ENCODE measurements around the gene UNKL. TPM values are rescaled to one million over a fixed set of nuclear protein-coding genes. Genes with fewer than 3 reads are reported as not detected.

Gene UNKL
- total and polyA plus RNA-seq, 4 donors: 7.9 to 31.2 (median 16.9) TPM

DNA sequence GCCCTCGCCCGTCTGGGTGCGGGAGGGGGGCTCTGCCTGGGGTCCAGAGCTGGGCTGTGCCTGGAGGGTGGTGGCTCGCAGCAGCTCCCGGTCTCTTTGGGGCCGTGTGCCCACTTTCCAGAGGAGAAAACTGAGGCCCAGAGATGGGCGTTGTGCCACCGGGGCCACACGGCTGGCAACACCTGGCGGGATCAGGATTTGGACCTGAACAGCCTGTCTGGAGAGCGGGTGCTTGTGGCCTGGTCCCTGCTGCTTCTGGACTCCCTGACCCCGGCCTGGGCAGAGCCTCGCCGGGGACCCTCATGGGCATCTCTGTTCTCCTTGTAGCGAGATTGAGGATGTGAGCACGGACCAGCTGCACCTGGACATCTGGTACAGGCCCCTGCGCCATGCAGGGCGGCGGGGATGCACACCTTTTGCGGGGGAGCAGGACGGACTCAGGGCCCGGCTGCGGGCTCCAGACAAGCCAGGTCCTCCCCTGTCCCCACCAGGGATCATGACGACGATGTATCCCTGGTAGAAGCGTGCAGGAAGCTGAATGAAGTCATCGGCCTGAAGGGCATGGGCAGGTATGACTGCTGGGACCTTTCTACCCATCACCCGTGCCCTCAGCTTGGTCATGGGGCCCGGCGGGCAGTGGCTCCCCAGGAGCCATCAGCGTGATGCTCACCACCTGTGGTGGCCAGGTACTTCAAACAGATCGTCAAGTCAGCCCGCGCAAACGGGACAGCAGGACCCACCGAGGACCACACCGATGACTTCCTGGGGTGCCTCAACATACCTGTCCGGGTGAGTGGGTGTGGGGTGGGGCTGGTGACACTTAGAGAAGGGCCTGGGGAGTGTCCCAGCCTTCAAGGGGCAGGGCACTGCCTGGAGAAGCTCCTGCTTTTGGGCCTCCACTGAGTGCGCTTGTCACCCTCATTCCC is 72.7 kb downstream of the UNKL start:
- TF ChIP-seq, protein P1, sequence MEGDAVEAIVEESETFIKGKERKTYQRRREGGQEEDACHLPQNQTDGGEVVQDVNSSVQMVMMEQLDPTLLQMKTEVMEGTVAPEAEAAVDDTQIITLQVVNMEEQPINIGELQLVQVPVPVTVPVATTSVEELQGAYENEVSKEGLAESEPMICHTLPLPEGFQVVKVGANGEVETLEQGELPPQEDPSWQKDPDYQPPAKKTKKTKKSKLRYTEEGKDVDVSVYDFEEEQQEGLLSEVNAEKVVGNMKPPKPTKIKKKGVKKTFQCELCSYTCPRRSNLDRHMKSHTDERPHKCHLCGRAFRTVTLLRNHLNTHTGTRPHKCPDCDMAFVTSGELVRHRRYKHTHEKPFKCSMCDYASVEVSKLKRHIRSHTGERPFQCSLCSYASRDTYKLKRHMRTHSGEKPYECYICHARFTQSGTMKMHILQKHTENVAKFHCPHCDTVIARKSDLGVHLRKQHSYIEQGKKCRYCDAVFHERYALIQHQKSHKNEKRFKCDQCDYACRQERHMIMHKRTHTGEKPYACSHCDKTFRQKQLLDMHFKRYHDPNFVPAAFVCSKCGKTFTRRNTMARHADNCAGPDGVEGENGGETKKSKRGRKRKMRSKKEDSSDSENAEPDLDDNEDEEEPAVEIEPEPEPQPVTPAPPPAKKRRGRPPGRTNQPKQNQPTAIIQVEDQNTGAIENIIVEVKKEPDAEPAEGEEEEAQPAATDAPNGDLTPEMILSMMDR (IDR thresholded peaks at IDR 0.05; ENCODE audit: control extremely low read depth, extremely low read depth): no peak
- 88 to 89% methylated on average over 39 of the region's 39 CpGs for WGBS, 2 donors
- Histone ChIP-seq H3K27me3 (ENCODE audit: control insufficient read depth in 3 of 3, insufficient read depth in 3 of 3, low read length in 2 of 3) (peaks cover 0 to 3% (median 0%) of the 10 kb centered on the region in 3 donors), H3K9ac (ENCODE audit: insufficient read depth in 1 of 2, low read length in 2 of 2) (no peak overlapping the region), H3K4me3 (no peak overlapping the region), H3K27ac (ENCODE audit: low read depth in 1 of 2, low read length in 1 of 2) (no peak overlapping the region), H3K36me3 (ENCODE audit: control insufficient read depth in 4 of 4, insufficient read depth in 4 of 4, low read length in 4 of 4) (no peaks in the 10 kb centered on the region), H3K9me3 (ENCODE audit: control insufficient read depth in 4 of 4, insufficient read depth in 3 of 4, low read length in 3 of 4) (no peaks in the 10 kb centered on the region), H3K4me1 (ENCODE audit: control insufficient read depth in 5 of 5, insufficient read depth in 5 of 5, low read length in 5 of 5) (peaks cover 0 to 11% (median 0%) of the 10 kb centered on the region in 5 donors)
- ATAC-seq (ENCODE audit: insufficient read depth, low FRiP score) (no peak), DNase-seq (no peak)

DNA sequence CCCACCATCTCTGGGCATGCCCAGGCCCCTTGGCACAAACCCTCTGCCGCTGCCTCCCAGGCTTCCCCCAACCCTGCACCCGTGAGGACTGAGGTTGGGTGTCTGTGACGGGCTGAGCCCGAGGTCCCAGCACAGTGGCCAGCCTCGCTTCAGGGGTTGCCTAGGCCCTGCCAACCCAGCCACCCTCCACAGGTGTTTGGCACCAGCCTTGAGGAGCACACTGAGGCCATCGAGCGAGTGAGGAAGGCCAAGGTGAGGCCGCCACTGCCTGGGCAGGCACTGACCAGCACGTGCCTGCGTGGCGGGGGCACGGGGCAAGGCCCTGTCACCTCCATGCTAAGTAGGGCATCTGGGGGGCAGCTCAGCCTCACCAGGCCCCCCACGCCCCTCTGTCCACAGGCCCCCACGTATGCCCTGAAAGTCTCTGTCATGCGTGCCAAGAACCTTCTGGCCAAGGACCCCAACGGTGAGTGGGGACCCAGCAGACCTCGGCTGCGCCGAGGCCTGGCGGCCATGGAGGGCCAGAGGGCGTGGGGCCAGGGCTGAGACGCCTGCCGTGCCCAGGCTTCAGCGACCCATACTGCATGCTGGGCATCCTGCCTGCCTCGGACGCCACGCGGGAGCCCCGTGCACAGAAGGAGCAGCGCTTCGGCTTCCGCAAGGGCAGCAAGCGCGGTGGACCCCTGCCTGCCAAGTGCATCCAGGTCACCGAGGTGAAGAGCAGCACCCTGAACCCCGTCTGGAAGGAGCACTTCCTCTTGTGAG is 73.6 kb downstream of the UNKL start:
- Histone ChIP-seq H3K9ac (ENCODE audit: insufficient read depth in 1 of 2, low read length in 2 of 2) (no peak overlapping the region), H3K4me1 (ENCODE audit: control insufficient read depth in 5 of 5, insufficient read depth in 5 of 5, low read length in 5 of 5) (peaks cover 0 to 11% (median 0%) of the 10 kb centered on the region in 5 donors), H3K27ac (ENCODE audit: low read depth in 1 of 2, low read length in 1 of 2) (no peak overlapping the region), H3K9me3 (ENCODE audit: control insufficient read depth in 4 of 4, insufficient read depth in 3 of 4, low read length in 3 of 4) (no peaks in the 10 kb centered on the region), H3K36me3 (ENCODE audit: control insufficient read depth in 4 of 4, insufficient read depth in 4 of 4, low read length in 4 of 4) (no peaks in the 10 kb centered on the region), H3K27me3 (ENCODE audit: control insufficient read depth in 3 of 3, insufficient read depth in 3 of 3, low read length in 2 of 3) (peaks cover 0 to 10% (median 0%) of the 10 kb centered on the region in 3 donors), H3K4me3 (no peak overlapping the region)
- WGBS, 2 donors: 87 to 89% methylated on average over 36 of the region's 36 CpGs
- ATAC-seq (ENCODE audit: insufficient read depth, low FRiP score): no peak
- no peak for DNase-seq
- TF ChIP-seq, protein P1 (IDR thresholded peaks at IDR 0.05; ENCODE audit: control extremely low read depth, extremely low read depth): no peak

DNA sequence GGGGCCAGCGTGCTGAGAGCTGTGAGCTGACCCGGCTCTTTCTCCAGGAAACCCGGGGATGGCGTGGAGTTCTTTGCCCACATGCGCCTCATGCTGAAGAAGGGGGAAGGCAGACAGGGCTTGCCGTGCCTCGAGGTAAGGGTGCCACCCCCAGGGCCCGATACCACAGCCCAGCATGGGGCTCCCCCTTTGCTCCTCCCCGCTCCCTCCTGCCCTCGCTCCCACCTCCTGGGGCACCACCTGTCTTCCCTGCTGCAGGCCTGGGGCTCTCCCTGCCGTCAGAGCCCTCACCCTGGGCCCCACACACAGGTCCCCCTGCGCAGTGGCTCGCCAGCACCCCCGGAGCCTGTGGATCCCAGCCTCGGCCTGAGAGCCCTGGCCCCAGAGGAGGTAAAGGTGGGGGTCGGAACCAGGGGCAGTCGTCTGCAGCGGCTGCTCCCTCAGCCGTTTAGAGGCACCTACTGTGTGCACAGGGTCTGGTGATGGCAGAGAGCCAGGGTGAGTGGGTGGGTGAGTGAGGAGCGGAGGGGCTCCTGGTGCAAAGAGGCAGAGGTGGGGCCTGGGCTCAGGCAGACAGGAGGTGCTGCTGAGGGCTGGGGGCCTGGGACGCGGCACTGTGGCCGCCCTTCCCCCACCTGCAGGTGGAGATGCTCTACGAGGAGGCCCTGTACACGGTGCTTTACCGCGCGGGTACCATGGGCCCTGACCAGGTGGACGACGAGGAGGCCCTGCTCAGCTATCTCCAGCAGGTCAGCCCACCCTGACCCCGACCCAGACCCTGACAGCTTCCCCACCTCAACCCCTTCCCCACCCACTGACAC is 75.4 kb downstream of the UNKL start:
- H3K27me3 ChIP-seq (ENCODE audit: control insufficient read depth in 3 of 3, insufficient read depth in 3 of 3, low read length in 2 of 3): peaks cover 0 to 25% (median 9%) of the 10 kb centered on the region in 3 donors
- ATAC-seq (ENCODE audit: insufficient read depth, low FRiP score): no peak
- no peaks in the 10 kb centered on the region for H3K36me3 ChIP-seq (ENCODE audit: control insufficient read depth in 4 of 4, insufficient read depth in 4 of 4, low read length in 4 of 4)
- no peak for DNase-seq
- no peak overlapping the region for H3K27ac ChIP-seq (ENCODE audit: low read depth in 1 of 2, low read length in 1 of 2)
- H3K9me3 ChIP-seq (ENCODE audit: control insufficient read depth in 4 of 4, insufficient read depth in 3 of 4, low read length in 3 of 4): no peaks in the 10 kb centered on the region
- WGBS, 2 donors: 72 to 78% methylated on average over 25 to 31 of the region's 31 CpGs
- H3K4me1 ChIP-seq (ENCODE audit: control insufficient read depth in 5 of 5, insufficient read depth in 5 of 5, low read length in 5 of 5): peaks cover 0 to 11% (median 0%) of the 10 kb centered on the region in 5 donors
- no peak overlapping the region for H3K4me3 ChIP-seq
- TF ChIP-seq, protein P1 (IDR thresholded peaks at IDR 0.05; ENCODE audit: control extremely low read depth, extremely low read depth): no peak
- H3K9ac ChIP-seq (ENCODE audit: insufficient read depth in 1 of 2, low read length in 2 of 2): no peak overlapping the region
